Stimulated activated CD8-positive, alpha-beta memory T cell treated with anti-CD3 and anti-CD28 coated beads, Interleukin-4, amount 100 ng/mL, for 24 hours (primary cell): ENCODE measurements around the gene PLAC1.

ENCODE experiments used
- DNase-seq: peaks from one replicate; pipeline ENCODE4 v3.0.0-alpha.2; 2020; ENCODE audit warnings: low read depth

The PLAC1 gene

GRCh38 chrX:134543288-134543687, 115.0 kb downstream of the PLAC1 start:
- DNase-seq: no peak

GRCh38 chrX:134542485-134542884, 115.8 kb downstream of the PLAC1 start:
- no peak for DNase-seq

- DNase-seq: no peak
Observed at GRCh38 chrX:134541906-134542305, 116.4 kb downstream of the PLAC1 start.

GRCh38 chrX:134538316-134538715, 120.0 kb downstream of the PLAC1 start:
- DNase-seq: no peak

GRCh38 chrX:134537179-134537955, 120.9 kb downstream of the PLAC1 start:
- DNase-seq: no peak

GRCh38 chrX:134533952-134534351, 124.3 kb downstream of the PLAC1 start:
- no peak for DNase-seq

- DNase-seq: no peak
Observed at GRCh38 chrX:134533352-134533751, 124.9 kb downstream of the PLAC1 start.

GRCh38 chrX:134530845-134531244, 127.4 kb downstream of the PLAC1 start:
- no peak for DNase-seq

- DNase-seq: no peak
Observed at GRCh38 chrX:134529481-134529880, 128.8 kb downstream of the PLAC1 start.

- no peak for DNase-seq
Observed at GRCh38 chrX:134528960-134529359, 129.3 kb downstream of the PLAC1 start.

- DNase-seq: no peak
Observed at GRCh38 chrX:134526399-134526798, 131.9 kb downstream of the PLAC1 start.

GRCh38 chrX:134525086-134525792, 133.0 kb downstream of the PLAC1 start:
- DNase-seq: no peak

- DNase-seq: no peak
Observed at GRCh38 chrX:134524181-134524580, 134.1 kb downstream of the PLAC1 start.

GRCh38 chrX:134520860-134521390, 137.3 kb downstream of the PLAC1 start:
- DNase-seq: no peak
